Natural killer cell treated with Interleukin-12 subunit alpha and Interleukin-12 subunit beta and Interleukin-15 and Interleukin-18, amount 100 ng/mL, for 72 hours (primary cell): Measurements from ENCODE around the gene ADAM15. TPM values are rescaled to one million over a fixed set of nuclear protein-coding genes. Genes with fewer than 3 reads are reported as not detected.

Experiments
- ATAC-seq, 2 donors: fragments of 150-1000 bp; cut with Tn5 transposase in 1 of 2; sonication (Bioruptor Pico), chemical (Tn5 transposase) in 1 of 2; 2 replicates each; pipeline ENCODE4 v1.10.0; 2021
- DNase-seq: peaks from one replicate; pipeline ENCODE4 v3.0.0; 2022; ENCODE audit warnings: low spot score
- H3K27ac Mint-ChIP-seq, 2 donors: 1 replicate in 1 of 2; 2 replicates in 1 of 2; pipeline ENCODE4 v1.8.0; 2022; ENCODE audit warnings: mixed read lengths in 2 of 2, mild to moderate bottlenecking in 1 of 2, moderate library complexity in 1 of 2
- H3K27me3 Mint-ChIP-seq, 2 donors: 1 replicate in 1 of 2; 2 replicates in 1 of 2; pipeline ENCODE4 v1.8.0; 2022; ENCODE audit warnings: mixed read lengths in 2 of 2
- H3K36me3 Mint-ChIP-seq: one replicate; pipeline ENCODE4 v1.8.0; 2022; ENCODE audit warnings: mixed read lengths
- H3K4me1 Mint-ChIP-seq, 2 donors: 1 replicate in 1 of 2; 2 replicates in 1 of 2; pipeline ENCODE4 v1.8.0; 2022; ENCODE audit warnings: low read depth in 2 of 2, mixed read lengths in 2 of 2, mild to moderate bottlenecking in 1 of 2
- H3K4me3 Mint-ChIP-seq: one replicate; pipeline ENCODE4 v1.8.0; 2022; ENCODE audit warnings: mixed read lengths
- H3K9me3 Mint-ChIP-seq: 2 replicates; pipeline ENCODE4 v1.8.0; 2022; ENCODE audit warnings: mixed read lengths
- total RNA-seq, 2 donors: library from RNA; stranded (reverse); gene quantifications; one replicate each; pipeline ENCODE4 v1.2.3, GENCODE V29; 2022

Gene ADAM15
- total RNA-seq, 2 donors from 2014 or later = 42.1 to 107 TPM

DNA sequence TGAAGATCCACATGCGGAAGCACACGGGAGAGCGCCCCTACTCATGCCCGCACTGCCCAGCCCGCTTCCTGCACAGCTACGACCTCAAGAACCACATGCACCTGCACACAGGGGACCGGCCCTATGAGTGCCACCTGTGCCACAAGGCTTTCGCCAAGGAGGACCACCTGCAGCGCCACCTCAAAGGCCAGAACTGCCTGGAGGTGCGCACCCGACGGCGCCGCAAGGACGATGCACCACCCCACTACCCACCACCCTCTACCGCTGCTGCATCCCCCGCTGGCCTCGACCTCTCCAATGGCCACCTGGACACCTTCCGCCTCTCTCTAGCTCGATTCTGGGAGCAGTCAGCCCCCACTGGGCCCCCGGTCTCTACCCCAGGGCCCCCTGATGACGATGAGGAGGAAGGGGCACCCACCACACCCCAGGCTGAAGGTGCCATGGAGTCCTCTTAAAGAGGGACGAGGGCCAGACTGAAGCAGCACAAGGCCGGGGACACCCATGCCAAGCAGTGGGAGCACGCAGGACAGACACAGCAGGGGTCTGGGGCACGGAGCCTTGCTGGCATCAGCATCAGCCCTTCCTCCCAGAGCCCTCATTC lies 34.8 kb upstream of the ADAM15 start:
- DNase-seq (no peak), ATAC-seq (no peak)
- H3K36me3 Mint-ChIP-seq = no peaks in the 10 kb centered on the region
- H3K27me3 Mint-ChIP-seq = no peaks in the 10 kb centered on the region
- no peak overlapping the region for H3K27ac Mint-ChIP-seq
- no peaks in the 10 kb centered on the region for H3K9me3 Mint-ChIP-seq
- no peak overlapping the region for H3K4me3 Mint-ChIP-seq
- H3K4me1 Mint-ChIP-seq = peaks cover 19 to 38% of the 10 kb centered on the region in 2 donors

DNA sequence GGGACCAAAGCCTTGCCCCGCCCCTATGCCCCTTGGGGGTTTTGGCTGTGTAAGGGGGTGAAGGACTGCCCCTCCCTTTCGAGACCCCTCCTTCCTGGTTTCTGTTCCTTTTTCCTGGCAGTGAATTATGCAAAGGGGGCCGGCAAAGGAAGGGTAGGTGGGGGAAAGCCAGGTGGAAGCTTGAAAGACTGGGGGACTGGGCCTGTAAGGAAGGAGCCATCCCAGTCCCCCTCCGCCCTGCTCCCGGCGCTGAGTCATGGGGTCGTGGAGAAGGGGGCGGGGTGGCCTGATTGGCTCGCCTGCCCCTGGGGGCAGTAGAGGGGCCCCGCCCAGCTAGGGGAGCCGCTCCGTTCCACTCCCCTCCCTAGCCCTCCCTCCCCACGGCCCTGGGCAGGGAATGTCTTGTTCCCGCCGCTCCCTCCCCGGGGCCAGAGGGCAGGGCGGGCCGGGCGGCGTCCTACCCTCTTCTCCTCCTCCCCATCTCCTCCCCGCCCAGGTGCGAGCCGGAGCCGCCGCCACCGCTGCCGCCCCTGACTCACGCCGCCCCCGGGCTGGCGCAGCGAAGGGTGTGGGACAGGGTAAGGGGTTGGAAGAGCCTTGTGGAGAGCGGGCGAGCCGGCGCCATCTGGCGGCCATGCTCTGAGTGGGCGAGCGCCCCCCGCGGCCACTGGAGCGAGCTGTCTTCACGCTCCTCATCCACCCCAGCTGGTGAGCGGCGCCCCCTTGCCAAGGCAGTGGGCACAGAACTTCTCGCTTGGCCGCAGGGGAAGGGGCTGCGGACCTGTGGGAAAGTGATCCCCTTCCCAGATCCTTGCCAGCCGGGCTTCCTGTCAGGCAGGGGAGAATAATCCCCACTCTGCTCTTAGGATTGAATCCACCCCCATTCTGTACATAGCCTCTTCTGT lies 33.8 kb upstream of the ADAM15 start:
- ATAC-seq = peak; percentile 94 to 95
- Mint-ChIP-seq H3K4me3 (peak overlapping the region; percentile 54), H3K27me3 (no peaks in the 10 kb centered on the region), H3K27ac (no peak overlapping the region), H3K9me3 (no peaks in the 10 kb centered on the region), H3K4me1 (peaks cover 19 to 41% of the 10 kb centered on the region in 2 donors), H3K36me3 (no peaks in the 10 kb centered on the region)
- peak; percentile 87 for DNase-seq

DNA sequence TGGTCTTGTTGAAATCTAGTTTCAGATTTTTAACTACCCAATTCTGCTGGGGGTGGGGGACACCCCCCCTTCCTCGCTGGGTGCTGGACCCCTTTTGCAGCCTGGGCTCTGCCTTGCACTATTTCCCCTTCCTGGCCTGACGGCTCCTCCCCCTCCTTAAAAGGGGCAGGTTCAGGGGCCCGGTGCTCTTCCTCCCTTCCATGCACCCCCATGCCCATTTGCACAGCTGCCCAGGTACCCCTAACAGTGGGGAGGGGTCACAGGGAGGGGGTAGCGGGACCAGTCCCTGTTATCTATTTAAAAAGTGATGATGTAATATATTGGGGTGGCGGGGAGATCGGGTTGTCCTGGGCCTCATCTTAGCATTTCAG lies 33.2 kb upstream of the ADAM15 start:
- Mint-ChIP-seq H3K27ac (no peak overlapping the region), H3K4me1 (peaks cover 16 to 34% of the 10 kb centered on the region in 2 donors), H3K9me3 (no peaks in the 10 kb centered on the region), H3K36me3 (no peaks in the 10 kb centered on the region), H3K27me3 (no peaks in the 10 kb centered on the region), H3K4me3 (peak overlapping the region; percentile 54)
- ATAC-seq (no peak), DNase-seq (no peak)

DNA sequence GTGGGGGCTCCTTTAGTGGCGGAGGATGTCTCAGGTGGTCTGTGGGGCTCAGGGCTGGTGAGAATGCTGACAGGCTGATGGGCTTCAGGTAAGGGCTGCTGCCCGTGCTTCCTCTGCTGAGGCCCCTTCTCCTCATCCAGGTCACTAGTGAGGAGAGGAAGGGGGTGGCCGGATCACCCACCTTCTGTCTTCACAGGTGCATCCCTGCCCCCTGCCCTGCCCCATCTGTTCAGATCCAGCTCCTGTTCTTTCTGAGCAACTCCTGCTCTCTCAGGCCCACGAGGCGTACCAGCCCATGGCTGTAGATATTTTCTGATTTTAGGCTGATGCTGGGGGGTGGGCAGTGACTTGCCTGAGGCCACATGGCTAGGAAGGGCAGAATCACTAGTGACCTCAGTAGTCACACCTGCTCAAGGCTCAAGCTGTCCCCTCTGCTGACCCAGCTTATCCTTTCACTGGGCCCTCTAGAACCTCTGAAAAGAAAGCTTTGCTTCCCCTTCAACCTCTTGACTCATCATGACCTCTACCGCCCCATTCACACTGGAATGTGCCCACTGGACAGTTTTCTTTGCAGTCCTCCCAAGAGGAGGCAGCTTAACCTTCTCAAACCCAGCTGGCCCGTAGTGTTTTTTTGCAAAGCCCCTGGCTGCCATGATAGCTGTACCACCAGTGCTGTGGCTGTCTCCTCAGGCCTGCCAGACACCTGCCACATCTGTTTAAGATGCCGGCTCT lies 32.3 kb upstream of the ADAM15 start:
- Mint-ChIP-seq H3K36me3 (no peaks in the 10 kb centered on the region), H3K4me1 (peaks cover 8 to 29% of the 10 kb centered on the region in 2 donors), H3K27ac (peak overlapping the region in 1 of 2 donors; percentile 29), H3K27me3 (no peaks in the 10 kb centered on the region), H3K9me3 (no peaks in the 10 kb centered on the region), H3K4me3 (no peak overlapping the region)
- ATAC-seq (no peak), DNase-seq (no peak)

DNA sequence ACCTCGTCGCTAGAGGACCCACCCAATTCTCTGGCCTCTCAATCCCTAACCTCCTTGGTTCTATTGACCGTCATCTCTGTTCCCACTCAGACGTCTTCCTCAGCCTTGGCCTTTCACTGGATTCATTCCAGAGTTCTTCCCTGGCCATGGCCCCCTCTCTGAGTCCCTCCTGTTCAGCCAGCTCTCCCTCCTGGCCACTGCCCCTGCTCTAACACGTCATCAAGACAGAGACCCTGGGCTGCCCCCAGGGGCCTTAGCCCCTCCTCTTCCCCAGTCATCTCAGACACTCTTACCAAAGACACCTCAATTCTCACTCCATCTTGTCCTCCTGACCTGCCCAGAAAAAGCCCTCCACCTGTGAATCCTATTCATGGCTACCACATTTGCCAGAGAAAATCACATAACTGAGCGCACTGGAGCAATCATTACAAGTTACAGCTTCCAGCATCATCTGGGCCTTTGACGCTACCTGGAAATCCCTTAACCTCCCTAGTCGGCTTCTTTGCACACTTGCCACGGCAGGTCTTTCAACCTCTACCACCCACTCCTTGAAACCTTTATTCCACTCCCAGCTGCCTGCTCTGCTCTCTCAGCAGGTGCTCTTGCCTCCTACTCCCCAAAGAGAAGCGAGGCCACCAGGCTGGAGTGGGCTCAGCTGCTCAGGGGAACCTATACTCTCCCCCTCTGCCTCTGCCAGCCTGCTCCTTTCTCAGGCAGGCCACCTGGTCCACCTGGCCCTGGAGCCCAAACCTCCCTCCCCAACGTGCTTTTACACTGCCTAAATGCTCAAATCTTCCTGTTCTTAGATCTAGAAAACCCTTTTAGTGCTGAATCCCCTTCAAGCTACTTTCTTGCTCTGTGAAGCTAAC lies 31.5 kb upstream of the ADAM15 start:
- Mint-ChIP-seq H3K4me3 (no peak overlapping the region), H3K36me3 (no peaks in the 10 kb centered on the region), H3K4me1 (peaks cover 5 to 27% of the 10 kb centered on the region in 2 donors), H3K9me3 (no peaks in the 10 kb centered on the region), H3K27ac (peak overlapping the region in 1 of 2 donors; percentile 29), H3K27me3 (no peaks in the 10 kb centered on the region)
- no peak for DNase-seq
- no peak for ATAC-seq

DNA sequence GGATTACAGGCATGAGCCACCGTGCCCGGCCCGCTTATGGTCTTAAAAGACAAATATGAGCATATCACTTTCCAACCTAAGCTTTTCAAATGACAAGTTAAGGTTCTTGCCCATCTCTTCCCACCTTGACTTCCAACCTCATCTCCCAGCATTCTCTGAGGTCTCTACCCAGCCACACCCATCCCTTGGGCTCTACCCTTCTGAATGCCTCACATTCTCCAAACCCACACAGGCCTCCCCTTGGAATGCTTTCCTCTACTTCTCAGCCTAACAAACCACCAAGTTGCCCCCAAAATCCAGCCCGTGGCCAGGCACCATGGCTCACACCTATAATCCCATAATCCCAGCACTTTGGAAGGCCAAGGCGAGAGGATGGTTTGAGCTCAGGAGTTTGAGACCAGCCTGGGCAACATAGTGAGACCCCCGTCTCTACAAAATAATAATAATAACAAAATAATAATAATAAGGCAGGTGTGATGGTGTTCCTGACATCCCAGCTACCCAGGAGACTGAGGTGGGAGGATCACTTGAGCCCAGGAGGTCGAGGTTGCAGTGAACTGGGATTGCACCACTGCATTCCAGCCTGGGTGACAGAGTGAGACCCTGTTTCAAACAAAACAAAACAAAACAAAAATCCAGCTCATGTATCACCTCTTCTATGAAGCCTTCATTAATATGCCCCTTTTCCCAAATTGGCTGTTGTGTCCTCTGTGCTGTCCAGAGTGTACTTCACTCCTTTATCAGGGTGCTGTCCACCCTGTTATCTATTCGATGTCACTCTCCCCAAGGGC lies 28.8 kb upstream of the ADAM15 start:
- Mint-ChIP-seq H3K36me3 (no peaks in the 10 kb centered on the region), H3K4me3 (no peak overlapping the region), H3K27ac (no peak overlapping the region), H3K27me3 (no peaks in the 10 kb centered on the region), H3K9me3 (no peaks in the 10 kb centered on the region), H3K4me1 (peaks cover 0 to 18% of the 10 kb centered on the region in 2 donors)
- DNase-seq (no peak), ATAC-seq (no peak)

DNA sequence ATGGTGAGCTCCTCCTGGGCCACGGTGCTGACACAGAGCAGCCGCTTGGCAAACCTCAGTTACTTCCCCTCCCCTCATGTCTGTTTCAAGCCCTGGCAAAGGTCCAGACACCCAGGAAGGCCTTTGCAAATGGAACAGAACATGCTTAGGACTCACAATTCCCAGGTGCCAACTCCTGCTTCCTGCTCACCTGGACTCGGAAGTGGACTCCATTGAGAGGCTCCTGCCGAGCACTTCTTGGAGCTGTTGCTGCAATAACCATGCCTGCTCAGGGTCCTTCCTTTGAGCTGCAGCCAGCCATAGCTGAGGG lies 28.2 kb upstream of the ADAM15 start:
- Mint-ChIP-seq H3K4me3 (no peak overlapping the region), H3K27me3 (no peaks in the 10 kb centered on the region), H3K36me3 (no peaks in the 10 kb centered on the region), H3K9me3 (no peaks in the 10 kb centered on the region), H3K4me1 (peaks cover 0 to 14% of the 10 kb centered on the region in 2 donors), H3K27ac (no peak overlapping the region)
- no peak for DNase-seq
- ATAC-seq = no peak

DNA sequence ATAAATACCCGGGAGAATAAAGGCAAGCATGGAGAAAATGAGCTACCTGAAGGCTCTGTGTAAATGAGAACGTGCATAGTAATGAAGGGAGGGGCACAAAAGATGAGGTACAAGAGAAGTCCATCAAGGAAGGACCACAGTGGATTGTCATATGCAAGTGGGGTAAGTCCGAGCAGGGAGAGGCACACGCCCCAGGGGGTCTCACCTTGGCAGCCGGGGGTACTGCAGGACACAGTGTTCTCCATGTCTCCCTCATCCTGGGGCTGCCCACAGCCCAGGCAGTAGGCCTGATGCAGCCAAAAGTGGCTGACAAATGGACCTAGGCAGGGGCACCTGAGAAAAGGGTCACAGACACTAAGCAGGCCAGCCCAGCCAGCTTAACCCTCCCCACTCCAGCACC lies 27.5 kb upstream of the ADAM15 start:
- H3K27me3 Mint-ChIP-seq = no peaks in the 10 kb centered on the region

DNA sequence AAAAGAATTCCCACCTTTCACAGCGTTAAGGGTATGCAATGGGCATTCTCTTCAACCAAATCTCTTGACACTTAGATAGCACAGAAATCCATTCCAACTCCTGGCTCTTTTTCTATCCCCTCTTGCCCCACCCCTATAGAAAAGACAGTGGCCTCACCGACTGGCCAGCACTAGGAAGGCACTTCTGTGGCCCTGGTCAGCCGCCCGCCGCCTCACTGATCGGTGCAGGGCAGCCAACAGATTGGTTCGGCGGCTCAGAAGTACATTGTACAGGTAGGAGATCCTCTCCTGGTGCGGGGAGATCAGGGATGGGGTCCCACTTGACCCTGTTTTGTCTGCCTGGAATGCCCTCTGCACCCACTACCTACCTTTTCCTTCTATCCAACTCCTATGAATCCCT lies 26.8 kb upstream of the ADAM15 start:
- no peaks in the 10 kb centered on the region for H3K9me3 Mint-ChIP-seq
- no peak overlapping the region for H3K4me3 Mint-ChIP-seq
- H3K36me3 Mint-ChIP-seq = no peaks in the 10 kb centered on the region
- H3K4me1 Mint-ChIP-seq = peaks cover 0 to 12% of the 10 kb centered on the region in 2 donors
- H3K27me3 Mint-ChIP-seq = no peaks in the 10 kb centered on the region
- no peak overlapping the region for H3K27ac Mint-ChIP-seq
- DNase-seq (no peak), ATAC-seq (no peak)

More for the DNA sequence above, 27.5 kb upstream of the ADAM15 start:
- DNase-seq = no peak
- Mint-ChIP-seq H3K27ac (no peak overlapping the region), H3K9me3 (no peaks in the 10 kb centered on the region), H3K4me3 (no peak overlapping the region), H3K36me3 (no peaks in the 10 kb centered on the region), H3K4me1 (peaks cover 0 to 13% of the 10 kb centered on the region in 2 donors)
- ATAC-seq = peak in 1 of 2 donors; percentile 40

DNA sequence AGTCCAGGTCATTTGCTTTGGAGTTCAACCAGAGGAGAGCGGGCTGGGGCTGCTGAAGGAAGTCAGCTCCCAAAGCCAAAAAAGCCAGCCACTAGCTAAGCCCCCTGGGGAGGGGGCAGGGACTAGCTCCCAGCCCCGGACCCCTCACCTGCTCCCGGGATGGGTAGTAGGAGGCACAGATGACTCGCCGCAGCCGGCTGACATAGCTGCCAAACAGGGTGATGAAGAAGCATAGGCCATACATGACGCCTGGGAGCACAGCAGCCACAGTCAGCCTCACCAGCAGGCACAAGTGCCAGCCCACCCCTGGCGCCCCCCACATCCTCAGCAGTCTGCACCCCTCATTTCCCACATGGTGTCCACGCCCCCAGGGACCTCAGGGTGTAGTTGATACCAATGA lies 25.0 kb upstream of the ADAM15 start:
- H3K27me3 Mint-ChIP-seq = no peaks in the 10 kb centered on the region
- no peak for DNase-seq
- no peak overlapping the region for H3K4me3 Mint-ChIP-seq
- H3K36me3 Mint-ChIP-seq = no peaks in the 10 kb centered on the region
- H3K9me3 Mint-ChIP-seq = no peaks in the 10 kb centered on the region
- ATAC-seq = no peak
- H3K27ac Mint-ChIP-seq = no peak overlapping the region
- H3K4me1 Mint-ChIP-seq = peaks cover 0 to 4% of the 10 kb centered on the region in 2 donors

DNA sequence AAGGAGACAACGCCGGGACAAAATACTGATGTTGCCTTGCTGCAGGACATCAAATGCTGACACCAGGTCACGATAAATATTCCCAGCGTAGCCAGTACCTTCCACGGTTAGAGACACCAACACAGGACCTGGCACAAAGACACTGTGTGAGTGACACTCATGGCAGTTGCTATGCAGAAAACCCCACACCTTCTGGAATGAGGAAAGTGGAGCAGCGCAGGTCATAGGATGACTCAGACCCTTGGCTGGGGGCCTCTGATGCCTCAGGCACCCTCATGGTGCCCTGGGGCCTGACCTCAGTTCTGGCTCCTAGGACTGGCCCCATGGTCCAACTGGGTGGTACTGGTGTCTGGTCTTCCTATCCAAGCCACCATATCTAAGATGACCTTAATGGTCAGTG lies 24.5 kb upstream of the ADAM15 start:
- ATAC-seq (peak in 1 of 2 donors; percentile 26), DNase-seq (no peak)
- H3K27ac Mint-ChIP-seq = no peak overlapping the region
- H3K9me3 Mint-ChIP-seq = no peaks in the 10 kb centered on the region
- H3K27me3 Mint-ChIP-seq = no peaks in the 10 kb centered on the region
- H3K4me3 Mint-ChIP-seq = no peak overlapping the region
- peaks cover 0 to 1% of the 10 kb centered on the region in 2 donors for H3K4me1 Mint-ChIP-seq
- no peaks in the 10 kb centered on the region for H3K36me3 Mint-ChIP-seq

DNA sequence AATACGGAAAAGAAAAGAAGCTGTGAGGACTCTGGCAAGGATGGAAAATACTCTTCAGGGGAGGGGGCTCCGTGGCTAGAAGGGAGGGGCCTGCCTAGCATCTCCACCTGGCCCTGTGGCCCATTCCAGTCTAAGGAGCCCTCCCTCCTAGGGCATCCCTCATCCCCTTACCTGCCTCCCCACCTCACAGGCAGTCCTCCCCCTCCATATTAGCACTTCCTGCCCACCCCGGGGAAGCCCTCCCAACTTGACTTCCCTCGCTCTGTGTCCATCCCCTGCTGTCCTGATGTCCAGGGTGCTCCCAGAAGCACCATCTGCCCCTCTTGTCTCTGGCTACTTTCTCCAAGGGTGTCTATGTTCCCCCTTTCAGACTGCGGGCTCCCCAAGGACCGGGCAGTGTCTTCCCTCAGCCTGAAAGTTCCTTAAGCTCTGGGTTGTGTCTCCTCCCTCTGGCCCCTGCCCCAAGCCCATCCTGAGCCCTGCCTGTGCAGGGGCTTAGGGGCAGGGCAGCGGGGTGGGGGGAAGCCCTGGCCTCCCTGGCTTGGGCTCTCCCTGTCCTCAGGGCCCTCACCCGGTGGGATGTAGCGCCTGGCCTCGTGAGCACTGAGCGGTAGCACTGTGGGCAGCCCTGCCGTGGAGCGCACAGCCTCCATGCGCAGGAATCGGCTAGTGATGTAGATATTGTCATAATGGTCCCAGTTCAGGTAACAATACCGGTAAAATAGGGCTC lies 21.4 kb upstream of the ADAM15 start:
- Mint-ChIP-seq H3K27ac (no peak overlapping the region), H3K27me3 (no peaks in the 10 kb centered on the region), H3K4me1 (no peaks in the 10 kb centered on the region), H3K4me3 (no peak overlapping the region), H3K36me3 (no peaks in the 10 kb centered on the region), H3K9me3 (no peaks in the 10 kb centered on the region)
- ATAC-seq (no peak), DNase-seq (no peak)
